HG02678 (cell line): ENCODE measurements around the gene NSD1.
"Not testable (repeated sequence)": the region's sequence is repeated elsewhere in the genome, so short reads cannot be mapped to it uniquely, and the experiment has no call there.

Experiments
- ATAC-seq: cut with Tn5 transposase; IDR thresholded peaks from one replicate; pipeline ENCODE4 v1.9.1; 2021; ENCODE audit warnings: mild to moderate bottlenecking, moderate library complexity; ENCODE audit not compliant: unreplicated experiment

NSD1 gene

DNA sequence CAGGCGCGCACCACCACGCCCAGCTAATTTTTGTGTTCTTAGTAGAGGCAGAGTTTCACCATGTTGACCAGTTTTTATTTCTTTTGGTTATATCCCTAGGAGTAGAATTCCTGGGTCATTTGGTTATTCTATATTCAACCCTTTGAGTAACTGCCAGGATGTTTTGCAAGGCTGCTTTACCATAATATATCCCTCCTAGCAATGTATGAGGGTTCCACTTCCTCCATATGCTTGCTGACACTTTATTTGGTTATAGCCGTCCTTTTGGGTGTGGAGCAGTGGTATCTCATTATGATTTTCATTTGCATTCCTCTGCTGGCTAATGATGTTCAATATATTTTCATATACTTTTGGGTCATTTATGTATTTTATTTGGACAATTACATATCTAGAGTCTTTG, 88.7 kb downstream of the NSD1 start:
- ATAC-seq, result no peak

DNA sequence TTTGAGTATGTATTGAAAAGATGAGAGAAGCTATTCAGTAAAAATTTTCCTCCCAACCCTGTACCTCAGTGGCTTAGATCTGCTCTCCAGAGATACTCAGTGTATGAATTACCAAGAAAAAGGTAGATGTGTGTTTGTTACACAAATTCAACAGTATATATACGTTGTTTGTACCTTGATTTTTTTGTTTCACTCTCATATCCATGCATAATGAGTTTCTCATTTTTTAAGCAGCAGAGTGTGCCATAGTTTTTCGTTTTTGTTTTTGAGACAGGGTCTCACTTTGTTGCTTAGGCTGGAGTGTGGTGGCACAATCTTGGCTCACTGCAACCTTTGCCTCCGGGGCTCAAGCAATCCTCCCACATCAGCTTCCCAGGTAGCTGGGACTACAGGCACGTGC, 92.2 kb downstream of the NSD1 start:
- ATAC-seq, result no peak

DNA sequence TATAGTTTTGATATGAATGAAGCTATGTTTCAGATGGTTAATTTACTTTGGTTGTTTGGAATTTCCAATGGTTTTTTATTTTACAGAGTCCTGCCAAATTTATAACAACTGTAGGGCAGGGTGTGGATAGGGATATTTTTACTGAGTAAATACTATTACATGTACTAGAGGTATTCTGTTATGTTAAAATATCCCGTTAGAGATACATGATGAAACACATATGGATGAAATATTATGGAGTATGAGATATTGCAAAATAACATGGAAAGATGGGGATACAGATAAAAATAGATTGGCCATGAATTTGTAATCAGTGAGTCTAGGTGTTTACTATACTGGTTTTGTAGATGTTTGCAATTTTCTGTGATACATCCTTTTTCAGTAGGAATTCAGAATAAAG, 93.3 kb downstream of the NSD1 start:
- no peak for ATAC-seq

DNA sequence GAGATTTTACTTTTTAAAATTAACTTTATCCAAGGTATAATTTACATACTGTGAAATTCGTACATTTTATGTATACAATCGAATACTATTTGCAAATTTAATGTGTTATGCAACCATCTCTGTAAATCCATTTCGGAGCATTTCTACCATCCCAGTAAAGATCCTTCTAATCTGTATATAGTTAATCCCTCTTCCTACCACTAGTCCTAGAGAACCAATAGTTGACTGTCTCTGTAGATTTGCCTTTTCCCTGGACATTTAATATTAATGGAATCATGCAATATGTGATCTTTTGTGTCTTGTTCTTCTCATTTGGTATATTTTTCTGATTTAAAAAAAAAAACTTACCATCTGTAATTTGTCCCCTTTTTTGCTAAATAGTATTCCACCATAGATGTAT, 95.2 kb downstream of the NSD1 start:
- no peak for ATAC-seq

DNA sequence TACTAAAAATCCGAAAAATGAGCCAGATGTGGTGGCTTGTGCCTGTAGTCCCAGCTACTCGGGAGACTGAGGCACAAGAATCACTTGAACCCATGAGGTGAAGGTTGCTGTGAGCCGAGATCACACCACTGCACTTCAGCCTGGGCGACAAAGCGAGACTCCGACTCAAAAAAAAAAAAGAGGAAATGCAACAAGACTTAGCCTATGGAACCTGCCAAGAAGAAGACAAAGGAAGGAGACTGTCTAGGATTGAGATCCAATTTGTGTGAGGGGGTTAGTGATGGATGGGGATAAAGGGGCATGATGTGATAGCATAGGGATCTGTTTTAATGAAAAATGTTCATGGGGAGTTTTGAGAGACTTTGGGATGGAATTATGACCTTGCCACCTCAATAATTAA, 97.1 kb downstream of the NSD1 start:
- ATAC-seq, result no peak

DNA sequence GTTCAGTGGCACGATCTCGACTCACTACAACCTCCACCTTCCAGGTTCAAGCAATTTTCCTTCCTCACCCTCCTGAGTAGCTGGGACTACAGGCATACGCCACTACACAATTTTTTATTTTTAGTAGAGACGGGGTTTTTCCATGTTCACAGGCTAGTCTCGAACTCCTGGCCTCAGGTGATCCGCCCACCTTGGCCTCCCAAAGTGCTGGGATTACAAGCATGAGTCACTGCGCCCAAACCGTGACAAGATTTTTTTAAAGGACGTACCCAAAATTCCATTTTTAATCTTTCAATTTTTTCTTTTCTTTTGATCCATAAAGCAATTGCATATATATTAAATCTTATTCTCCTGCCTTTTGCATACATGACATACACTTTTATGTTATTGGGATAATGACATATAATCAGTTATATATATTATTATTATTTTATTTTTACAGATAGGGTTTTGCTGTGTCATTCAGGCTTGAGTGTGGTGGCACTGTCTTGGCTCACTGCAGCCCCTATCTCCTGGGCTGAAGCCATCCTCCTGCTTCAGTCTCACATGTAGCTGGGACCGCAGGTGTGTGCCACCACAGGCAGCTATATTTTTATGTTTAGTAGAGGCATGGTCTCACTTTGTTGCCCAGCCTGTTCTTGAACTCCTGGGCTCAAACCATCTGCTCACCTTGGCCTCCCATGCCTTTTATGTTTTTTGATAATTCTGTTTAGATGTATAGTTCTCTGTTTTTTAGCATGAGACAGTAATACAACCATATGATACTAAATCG, 98.1 kb downstream of the NSD1 start:
- ATAC-seq, result no peak

DNA sequence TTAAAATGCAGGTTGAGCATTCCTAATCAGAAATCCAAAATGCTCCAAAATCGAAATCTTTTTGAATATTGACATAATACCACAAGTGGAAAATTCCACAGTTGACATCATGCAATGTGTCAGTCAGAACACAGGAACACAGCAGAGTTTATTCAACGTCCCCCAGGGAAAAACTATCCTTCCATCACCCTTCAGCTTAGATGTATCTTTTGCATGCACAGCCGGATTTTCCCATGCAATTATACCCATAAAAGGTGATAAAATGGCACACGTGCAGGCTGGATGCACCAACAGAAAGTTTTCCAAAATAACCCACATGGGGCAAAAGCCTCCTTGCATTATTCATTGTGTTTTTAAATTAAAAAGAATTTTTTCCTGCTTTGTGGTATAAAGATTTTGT, 98.8 kb downstream of the NSD1 start:
- ATAC-seq, result no peak

DNA sequence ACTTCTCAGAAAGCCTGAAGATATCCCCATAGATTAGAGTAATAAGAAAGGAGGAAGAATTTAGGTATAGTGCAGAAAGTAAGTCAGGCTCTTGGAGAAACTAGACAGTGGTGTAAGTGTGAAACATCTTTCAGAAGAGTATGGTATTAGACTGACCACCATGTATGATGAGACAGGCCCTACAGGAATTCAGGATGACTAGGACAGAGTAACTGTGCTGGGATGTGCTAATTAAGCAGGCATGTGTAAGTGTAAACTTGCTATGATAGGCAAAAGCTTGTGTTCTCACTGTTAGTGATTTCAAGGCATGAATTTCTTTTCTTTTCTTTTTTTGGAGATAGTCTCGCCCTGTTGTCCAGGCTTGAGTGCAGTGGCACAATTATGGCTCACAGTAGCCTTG, 99.2 kb downstream of the NSD1 start:
- ATAC-seq, result no peak

DNA sequence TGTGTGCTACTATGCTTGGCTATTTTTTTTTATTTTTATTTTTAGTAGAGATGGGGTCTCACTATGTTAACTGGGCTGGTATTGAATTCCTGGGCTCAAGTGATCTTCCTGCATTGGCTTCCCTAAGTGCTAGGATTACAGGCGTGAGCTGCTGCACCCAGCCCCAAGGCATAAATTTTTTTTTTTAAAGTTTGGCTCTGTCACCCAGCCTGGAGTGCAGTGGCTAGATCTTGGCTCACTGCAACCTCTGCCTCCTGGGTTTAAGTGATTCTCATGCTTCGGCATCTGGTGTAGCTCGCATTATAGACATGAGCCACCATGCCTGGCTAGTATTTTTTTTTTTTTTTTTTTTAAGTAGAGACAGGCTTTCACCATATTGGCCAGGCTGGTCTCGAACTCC, 99.6 kb downstream of the NSD1 start:
- no peak for ATAC-seq

DNA sequence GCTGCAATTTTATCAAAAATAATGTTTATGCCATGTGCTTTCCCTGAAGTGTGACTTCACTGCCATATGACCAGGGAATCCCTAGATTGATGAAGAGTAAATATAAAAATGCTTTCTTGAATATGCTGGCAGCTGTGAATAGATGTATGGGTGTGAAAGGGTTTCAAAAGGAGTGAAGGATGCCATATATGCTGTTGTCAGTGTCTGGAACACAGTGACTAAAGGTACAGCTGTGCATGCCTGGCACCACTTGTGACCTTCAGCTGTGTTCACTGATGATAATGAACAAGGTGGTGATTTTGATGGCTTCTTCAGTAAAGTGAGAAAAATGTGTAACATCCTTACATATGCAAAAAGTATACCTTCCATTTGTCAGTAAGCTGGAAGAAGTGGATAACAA, 100.2 kb downstream of the NSD1 start:
- no peak for ATAC-seq

DNA sequence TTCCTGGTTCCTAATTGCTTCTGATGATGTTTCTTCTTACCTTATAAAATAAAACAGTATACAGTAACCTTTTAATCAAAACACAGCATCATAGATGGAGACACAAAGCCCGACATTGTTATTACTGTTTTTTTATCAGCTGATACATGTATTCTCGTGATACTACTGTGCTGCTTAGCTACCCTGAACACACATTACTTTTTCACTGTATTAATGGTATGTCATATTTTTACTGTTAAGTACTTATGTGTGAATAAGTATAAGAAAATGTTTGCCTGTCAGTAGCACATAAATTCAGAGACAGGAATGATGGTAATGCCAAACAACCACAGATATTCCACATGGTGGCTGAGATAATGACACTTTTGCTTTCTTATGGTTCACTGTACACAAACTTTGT, 101.3 kb downstream of the NSD1 start:
- ATAC-seq, result no peak

DNA sequence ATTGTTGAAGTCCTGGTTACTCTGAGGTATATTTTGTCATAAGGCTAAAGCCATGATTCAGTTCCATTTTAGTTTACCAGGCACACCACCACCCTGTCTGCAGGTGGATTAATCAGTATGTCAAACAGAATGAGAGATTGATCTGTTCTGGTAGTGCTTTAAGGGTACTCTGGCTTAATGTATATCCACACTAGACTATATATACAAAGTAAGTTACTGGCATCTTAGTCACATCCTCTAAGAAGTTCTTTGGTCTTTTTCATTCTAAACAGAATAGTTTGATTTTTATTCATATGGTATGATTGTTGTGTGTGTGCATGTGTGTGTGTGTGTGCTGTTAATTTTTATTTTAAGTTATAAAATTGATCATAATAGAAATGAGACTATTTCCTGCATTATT, 108.2 kb downstream of the NSD1 start:
- ATAC-seq, result no peak

DNA sequence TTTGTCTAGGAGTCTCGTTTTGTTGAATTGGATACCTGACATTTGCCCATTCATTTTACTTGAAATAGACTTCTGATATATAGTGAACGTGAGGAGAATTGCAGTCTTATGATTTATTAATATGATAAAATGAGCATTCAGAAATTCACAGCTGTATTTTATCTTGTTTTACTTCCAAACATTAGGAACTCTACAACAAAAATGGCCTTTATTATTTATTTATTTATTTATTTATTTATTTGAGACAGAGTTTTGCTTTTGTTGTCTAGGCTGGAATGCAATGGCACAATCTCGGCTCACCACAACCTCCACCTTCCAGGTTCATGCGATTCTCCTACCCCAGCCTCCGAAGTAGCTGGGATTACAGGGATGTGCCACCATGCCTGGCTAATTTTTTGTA, 108.7 kb downstream of the NSD1 start:
- ATAC-seq, result no peak

DNA sequence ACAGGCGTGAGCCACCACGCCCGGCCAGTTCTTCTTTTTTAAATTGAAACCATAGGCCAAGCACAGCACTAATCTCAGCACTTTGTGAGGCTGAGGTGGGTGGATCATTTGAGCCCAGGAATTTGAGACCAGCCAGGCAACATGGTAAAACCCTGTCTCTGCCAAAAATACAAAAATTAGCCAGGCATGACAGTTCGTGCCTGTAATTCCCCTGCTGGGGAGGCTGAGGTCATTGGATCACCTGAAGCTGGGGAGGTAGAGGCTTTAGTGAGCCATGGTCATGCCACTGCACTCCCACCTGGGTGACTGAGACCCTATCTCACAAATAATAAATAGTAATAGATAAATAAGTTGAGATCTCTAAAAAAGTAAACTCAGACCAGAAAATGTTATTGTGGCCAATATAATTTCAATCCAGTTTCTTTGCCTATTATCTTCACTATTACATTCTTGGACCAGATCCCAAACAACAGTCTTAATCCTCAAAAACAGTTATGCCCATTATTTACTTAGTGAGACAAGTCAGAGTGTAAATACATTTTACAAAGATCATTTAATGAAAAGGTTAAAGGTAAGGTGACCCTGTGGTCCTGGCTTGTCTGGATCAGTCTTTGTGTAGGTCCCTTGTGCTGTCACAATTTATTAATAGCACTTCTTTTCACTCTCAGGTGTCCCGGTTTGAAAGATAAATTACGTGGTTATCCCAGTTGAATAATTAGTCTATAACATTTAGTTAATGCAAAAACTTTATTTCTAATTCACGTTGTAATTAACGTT, 116.4 kb downstream of the NSD1 start:
- ATAC-seq, result no peak

DNA sequence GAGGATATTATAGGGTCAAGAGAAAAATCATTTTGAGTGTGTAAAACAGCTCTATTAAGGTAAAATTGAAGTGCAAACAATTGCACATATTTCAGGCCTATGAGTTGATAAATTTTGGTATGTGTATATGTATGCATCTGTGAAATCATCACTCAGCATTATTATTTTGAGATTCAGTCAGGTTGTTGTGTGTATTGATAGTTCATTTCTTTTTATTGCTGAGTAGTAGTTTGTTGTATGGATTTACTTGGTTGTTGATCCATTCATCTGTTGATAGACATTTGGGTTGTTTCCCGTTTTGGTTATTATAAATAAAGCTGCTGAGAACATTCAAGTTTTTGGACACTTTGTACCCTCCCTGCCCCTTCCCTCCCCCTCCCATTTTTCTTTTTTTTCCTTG, 119.7 kb downstream of the NSD1 start:
- no peak for ATAC-seq

DNA sequence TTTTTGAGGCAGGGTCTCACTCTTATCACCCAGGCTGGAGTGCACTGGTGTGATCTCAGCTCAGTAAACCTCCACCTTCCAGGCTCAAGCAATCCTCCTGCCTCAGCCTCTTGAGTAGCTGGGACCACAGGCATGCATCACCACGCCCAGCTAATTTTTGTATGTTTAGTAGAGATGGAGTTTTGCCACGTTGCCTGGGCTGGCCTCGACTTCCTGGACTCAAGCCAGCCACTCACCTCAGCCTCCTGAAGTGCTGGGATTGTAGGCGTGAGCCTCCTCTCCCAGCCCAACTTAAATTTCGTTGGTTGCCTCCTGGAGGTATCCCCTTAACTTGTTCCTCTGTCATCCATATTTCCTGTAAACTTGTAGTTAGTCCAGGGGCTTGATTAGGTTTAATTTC, 122.7 kb downstream of the NSD1 start:
- ATAC-seq, result no peak

DNA sequence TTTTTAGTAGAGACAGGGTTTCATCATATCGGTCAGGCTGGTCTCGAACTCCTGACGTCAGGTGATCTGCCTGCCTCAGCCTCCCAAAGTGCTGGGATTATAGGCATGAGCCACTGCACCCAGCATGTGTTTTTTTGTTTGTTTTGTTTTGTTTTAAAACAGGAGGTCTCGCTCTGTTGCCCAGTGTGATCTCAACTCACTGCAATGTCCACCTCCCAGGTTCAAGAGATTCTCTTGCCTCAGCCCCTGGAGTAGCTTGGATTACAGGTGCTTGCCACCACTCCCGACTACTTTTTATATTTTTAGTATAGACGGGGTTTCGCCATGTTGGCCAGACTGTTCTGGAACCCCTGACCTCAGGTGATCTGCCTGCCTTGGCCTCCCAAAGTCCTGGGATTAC, 125.1 kb downstream of the NSD1 start:
- not testable (repeated sequence) for ATAC-seq

DNA sequence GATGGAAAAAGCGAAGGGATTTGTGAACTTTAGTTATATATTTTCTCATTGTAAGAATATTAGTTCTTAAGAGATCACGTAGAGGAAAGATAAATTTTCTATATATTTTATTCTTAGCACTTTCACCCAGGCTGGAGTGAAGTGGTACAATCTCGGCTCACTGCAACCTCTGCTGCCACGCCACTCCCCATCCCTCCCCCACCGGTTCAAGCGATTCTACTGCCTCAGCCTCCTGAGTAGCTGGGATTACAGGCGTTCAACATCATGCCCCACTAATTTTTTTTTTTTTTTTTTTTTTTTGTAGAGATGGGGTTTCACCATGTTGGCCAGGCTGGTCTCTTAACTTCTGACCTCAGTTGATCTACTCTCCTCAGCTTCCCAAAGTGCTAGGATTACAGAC, 127.4 kb downstream of the NSD1 start:
- ATAC-seq, result no peak

DNA sequence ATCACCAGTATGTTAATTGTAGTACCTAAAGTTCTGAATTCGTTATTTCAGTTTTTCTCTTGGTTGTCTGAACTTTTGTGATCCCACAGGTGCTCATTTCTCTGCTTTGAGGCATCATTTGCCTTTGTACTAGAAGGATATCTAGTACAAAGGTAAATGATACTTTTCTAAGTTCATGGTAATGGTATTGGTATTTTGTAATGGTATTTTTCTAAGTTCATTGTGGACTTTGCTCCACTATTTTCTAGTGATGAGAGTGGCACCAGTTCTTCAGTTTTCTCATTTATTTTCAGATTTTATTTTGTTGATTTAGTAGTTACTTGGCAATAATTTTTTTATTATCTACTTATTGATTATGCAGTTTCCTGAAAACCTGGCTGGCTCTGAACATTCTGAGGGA, 127.9 kb downstream of the NSD1 start:
- ATAC-seq, result no peak

DNA sequence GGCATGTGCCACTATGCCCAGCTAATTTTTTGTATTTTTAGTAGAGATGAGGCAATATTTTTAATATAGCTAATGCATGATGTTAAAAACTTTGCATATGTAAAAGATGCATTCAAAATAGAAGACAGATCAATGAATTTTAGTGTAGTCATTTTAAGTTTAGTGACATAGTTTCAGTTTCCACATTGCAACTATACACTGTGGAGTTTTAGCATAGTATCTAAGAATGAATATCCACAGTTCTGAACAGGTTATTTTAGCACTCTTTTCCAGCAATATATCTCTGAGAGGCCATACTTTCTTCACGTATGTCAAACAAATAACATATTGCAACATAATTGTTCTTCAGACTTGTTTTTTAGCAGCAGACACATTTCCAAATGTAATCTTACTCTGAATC, 130.6 kb downstream of the NSD1 start:
- ATAC-seq, result no peak

DNA sequence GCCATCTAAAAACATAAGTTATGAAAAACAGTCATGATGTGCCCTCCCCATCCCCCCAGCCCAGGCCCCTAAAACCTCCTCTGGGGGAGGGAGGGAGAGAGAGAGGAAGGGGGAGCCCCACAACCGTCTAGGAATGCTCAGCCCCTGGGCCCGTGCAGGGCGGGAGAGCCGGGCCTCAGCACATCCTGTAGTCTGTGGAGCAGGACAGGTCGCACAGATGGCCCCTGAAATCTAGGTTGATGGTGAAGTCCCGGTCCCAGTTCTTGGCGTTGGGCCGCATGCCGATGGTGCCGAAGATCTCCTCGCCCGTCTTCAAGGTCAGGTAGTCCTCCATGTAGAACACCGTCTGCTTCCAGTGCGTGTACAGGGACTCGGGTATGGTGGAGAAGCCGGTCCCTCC, 131.8 kb downstream of the NSD1 start:
- no peak for ATAC-seq

DNA sequence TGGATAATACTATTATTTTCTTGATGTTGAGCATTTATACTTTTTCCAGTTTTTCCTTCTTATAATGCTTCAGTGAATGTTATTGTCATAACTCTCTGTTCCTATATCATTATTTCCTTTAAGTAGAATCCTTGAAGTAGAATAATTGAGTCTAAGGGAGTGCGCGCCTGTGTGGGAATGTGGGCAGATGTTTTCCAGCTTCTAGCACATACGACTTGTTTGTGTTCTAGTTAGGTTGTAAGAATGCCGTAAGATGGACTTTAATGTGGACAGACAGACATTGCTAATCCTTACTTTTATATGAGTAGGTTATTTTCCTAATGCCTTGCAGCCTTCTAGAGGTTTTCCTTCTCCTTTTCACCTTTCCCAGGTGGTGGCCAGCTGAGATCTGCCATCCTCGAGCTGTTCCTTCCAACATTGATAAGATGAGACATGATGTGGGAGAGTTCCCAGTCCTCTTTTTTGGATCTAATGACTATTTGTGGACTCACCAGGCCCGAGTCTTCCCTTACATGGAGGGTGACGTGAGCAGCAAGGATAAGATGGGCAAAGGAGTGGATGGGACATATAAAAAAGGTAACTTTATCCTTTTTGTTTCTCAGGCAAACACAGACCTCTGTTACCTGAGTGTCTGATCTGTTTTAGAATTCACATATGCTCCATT, 135.8 kb downstream of the NSD1 start:
- ATAC-seq, result no peak
